SK-N-MC (cell line): ENCODE data around the gene USB1.
A peak's percentile ranks its signal among the peaks of the same experiment; 100 is the strongest.

ENCODE experiments used
- DNase-seq: peaks from one replicate; pipeline ENCODE4 v3.0.0-alpha.2; 2011; ENCODE audit warnings: low read depth, low spot score
- H3K27ac ChIP-seq: fragments of 200-600 bp; sonication (generic); 2 replicates; pipeline ENCODE4 v1.5.1; 2016; ENCODE audit warnings: mixed run types
- H3K36me3 ChIP-seq: fragments of 200-600 bp; sonication (generic); 2 replicates; pipeline ENCODE4 v1.6.1; 2017; ENCODE audit warnings: antibody characterized with exemption, low read length, mixed read lengths; ENCODE audit not compliant: insufficient read depth
- H3K4me3 ChIP-seq: fragments of 200-600 bp; sonication (generic); 2 replicates; pipeline ENCODE4 v1.5.1; 2016
- H3K9ac ChIP-seq: fragments of 200-600 bp; sonication (generic); 2 replicates; pipeline ENCODE4 v1.8.0; 2017; ENCODE audit warnings: mixed run types, mixed read lengths; ENCODE audit not compliant: insufficient read length
- H3K9me3 ChIP-seq: fragments of 200-600 bp; sonication (generic); 2 replicates; pipeline ENCODE4 v1.6.1; 2017; ENCODE audit warnings: low read depth, mild to moderate bottlenecking, antibody characterized with exemption, low read length, moderate library complexity, mixed read lengths
- EZH2 ChIP-seq: fragments of 200-600 bp; sonication (generic); IDR thresholded peaks from one replicate; pipeline ENCODE4 v1.6.1; 2017; ENCODE audit warnings: antibody characterized with exemption
- FOXP2 ChIP-seq: optimal IDR thresholded peaks from 2 replicates; pipeline ENCODE3; 2011; ENCODE audit warnings: mild to moderate bottlenecking, moderate library complexity; ENCODE audit not compliant: insufficient read depth; ENCODE audit errors: extremely low read length, control extremely low read depth
- POLR2AphosphoS5 ChIP-seq: IDR thresholded peaks from 2 replicates; pipeline ENCODE4 v1.6.1; 2012; ENCODE audit warnings: mild to moderate bottlenecking, low read depth, low read length, borderline replicate concordance

USB1 gene

DNA sequence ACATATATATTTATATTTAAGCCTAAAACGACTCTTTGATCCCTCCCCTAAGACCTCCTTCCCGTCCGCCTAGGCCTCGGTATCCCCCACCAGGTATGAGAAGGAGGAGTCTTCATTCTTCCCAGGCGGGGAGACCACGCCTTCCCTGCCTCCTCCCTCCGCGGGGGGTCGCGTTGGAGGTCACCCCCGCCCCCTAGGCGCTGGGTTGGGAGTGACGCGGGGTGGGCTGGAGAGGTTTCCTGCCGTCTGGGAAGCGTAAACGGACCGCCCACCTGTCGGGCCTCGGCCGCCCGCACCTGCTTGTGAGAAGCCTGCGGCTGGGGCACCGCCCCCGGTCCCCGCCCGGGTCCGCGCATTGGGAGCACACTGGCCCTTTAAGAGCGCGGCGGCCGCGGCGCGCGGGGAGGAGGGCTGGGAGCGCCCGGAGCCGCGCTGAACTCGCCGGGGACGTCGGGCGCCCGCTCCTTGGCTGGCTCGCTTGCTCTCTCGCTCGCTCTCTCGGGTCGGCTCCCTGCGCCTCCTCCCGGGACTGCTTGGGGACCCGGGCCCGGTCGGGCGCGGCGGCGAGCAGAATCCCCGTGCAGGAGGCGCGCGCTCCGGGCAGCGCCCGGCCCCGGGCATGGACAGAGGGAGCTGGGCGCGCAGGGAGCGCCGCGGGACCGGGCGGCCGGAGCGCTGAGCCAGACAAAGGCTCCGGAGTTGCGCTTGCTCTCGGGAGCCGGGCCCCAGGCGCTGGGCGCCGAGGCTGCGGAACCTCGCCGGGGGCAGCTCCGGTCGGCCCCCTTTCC lies 24.3 kb downstream of the USB1 start, which contains the start of gene MMP15:
MMP15 (plus strand) TSS at position 404 of the 788 bp plus-strand sequence. CDS start 597 bp downstream, outside the sequence.
- no peak within 1 kb of the TSS for H3K27ac ChIP-seq

DNA sequence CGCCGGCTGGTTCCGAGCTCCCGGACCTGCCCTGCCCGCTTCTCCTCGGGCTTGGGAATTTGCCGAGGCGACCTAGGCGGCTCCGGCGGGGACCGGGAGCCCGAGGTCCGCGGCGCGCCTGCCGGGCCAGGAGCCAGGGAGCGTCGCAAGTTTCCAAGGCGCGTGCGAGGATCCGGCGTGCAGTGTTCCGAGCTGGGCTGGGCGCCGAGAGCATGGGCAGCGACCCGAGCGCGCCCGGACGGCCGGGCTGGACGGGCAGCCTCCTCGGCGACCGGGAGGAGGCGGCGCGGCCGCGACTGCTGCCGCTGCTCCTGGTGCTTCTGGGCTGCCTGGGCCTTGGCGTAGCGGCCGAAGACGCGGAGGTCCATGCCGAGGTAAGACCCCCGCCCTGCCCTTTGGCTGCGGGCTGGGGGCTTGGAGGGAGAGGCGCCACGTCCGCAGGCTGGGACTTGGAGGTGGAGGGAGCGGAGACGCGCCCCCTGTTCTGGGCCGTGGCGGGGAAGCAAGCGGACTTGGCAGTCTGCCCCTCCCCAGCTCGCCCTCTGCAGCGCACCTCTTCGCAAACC lies 25.0 kb downstream of the USB1 start:
- no peaks in the 10 kb centered on the region for H3K9me3 ChIP-seq
- H3K9ac ChIP-seq = no peak overlapping the region
- H3K4me3 ChIP-seq = peak overlapping the region; percentile 79
- no peak overlapping the region for H3K27ac ChIP-seq
- DNase-seq = no peak
- TF ChIP-seq POLR2AphosphoS5 = no peak
- TF ChIP-seq FOXP2 = no peak
- no peak for TF ChIP-seq EZH2
- no peaks in the 10 kb centered on the region for H3K36me3 ChIP-seq

More for the DNA sequence above, 24.3 kb downstream of the USB1 start, which contains the start of gene MMP15:
- peak within 1 kb of the TSS; percentile 79 for H3K4me3 ChIP-seq
- no peaks in the 10 kb centered on the region for H3K36me3 ChIP-seq
- H3K9me3 ChIP-seq = no peaks in the 10 kb centered on the region
- no peak within 1 kb of the TSS for H3K9ac ChIP-seq
- TF ChIP-seq FOXP2 = no peak
- no peak for DNase-seq

DNA sequence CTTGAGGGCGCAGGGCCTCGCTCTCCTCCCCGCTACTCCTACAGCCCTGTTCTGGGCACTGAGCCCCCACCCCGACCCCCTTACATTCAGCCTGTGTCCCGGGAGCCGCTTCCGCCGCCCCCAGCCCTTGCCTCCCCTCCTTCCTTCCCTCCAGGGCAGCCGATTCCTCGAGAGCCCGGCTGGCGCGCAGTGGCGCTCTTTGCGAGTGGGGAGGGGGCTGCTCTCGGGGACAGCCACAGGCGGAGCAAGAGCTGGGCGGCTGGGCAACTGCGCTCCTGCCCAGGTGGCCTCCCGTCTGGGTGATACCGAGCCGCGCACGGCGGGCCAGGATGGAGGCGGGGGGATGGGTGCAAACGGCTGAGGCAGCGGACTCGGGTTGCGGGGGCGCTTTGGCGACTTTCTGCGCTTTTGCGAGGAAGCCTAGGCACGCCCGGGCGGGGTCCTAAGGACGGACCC lies 25.5 kb downstream of the USB1 start:
- no peak for TF ChIP-seq FOXP2
- Histone ChIP-seq H3K36me3 (no peaks in the 10 kb centered on the region), H3K27ac (no peak overlapping the region), H3K9me3 (no peaks in the 10 kb centered on the region), H3K9ac (no peak overlapping the region), H3K4me3 (peak overlapping the region; percentile 79)
- DNase-seq = no peak

DNA sequence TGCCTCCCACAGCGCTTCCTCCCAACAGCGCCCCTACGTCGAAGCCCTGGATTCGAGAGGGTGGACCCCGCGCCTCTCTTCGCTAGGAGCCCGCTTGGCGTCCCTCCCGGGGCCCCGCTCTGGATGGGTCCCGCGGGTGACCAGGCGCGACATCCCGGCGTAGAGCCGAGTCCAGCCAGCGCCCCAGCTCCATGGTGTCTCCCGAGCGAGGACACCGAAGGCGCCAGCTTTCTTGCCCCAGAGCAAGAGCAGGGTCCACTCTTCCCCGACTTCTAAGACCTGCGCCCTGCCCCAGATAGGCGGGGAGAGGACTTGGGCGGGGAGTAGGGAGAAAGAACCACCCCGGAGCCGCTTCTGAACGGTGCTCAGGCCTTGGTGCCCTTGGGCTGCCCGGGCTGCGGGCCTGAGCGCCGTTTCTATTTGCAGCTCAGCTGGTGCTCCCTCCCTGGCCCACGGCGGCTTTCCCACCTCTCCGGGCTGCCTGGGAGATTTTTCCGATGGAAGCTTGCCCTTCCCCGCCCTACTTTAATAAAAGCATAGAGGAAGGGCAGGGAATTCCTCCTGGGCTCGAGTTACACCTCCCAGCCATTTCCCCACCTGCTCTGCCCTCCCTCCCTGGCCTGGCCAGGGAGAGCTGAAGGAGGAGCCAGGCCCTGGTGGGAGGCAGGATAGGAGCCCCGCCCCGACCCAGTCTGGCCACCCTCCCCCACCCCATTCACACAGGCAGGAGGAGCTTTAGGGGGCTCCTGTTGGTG lies 26.1 kb downstream of the USB1 start:
- no peak for TF ChIP-seq EZH2
- no peak for TF ChIP-seq POLR2AphosphoS5
- TF ChIP-seq FOXP2 = no peak
- H3K27ac ChIP-seq = no peak overlapping the region
- H3K9me3 ChIP-seq = no peaks in the 10 kb centered on the region
- H3K4me3 ChIP-seq = no peak overlapping the region; the same call in 1 of the 2 replicates
- no peak overlapping the region for H3K9ac ChIP-seq
- DNase-seq = no peak
- no peaks in the 10 kb centered on the region for H3K36me3 ChIP-seq

DNA sequence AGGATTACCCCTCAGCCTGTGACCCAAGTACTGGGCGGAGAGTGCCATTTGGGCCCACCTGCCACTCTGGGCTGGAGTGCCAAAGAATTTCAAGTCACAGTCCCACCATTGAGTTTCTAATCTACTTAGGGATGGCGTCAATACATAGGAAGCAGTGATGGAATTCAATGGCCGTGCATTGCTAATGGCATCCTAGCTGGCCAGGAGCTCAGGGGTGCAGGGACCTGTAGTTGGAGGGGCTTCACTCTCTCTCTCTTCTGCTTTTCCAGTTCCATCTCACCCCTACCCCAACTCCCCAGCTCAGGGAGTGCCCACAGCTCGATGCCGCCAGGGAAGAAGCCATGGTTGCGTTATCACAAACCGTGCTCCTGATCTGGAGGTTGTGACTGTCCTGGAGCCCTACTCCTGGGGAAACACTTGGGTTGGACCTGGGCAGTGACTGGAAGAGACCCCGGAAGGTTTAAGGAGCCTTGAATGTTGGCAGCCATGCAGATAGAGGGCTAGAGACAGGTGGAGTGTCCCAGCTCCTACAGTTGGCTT lies 26.8 kb downstream of the USB1 start:
- TF ChIP-seq FOXP2 = no peak
- no peak for TF ChIP-seq EZH2
- no peak for TF ChIP-seq POLR2AphosphoS5
- Histone ChIP-seq H3K36me3 (no peaks in the 10 kb centered on the region), H3K9ac (no peak overlapping the region), H3K27ac (no peak overlapping the region), H3K4me3 (no peak overlapping the region), H3K9me3 (no peaks in the 10 kb centered on the region)
- DNase-seq = no peak

DNA sequence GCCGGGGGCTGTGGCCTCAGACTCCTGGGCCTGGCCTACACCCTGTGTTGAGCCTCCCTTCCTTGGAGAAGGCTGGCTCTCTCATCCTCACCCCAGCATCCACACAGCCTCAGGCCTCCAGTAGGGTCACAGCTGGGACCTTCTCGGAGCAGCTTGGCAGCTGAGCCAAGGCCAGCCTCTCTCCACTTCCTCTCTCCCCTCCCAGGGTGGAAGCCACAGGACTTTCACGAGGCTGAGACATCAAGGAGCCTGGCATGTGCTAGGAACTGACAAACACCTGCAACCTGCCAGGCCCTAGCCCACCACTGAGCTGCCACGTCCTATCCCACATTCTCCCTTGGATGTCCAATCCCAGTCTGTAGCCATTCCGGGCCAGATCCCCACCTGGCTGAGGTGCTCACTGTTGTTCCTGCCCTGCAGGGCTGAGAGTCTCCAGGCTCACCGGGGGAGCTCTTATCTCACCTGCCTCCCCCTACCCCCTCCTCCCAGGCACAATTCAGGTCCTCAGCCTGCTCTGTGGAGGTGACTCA lies 27.4 kb downstream of the USB1 start:
- Histone ChIP-seq H3K9me3 (no peaks in the 10 kb centered on the region), H3K9ac (no peak overlapping the region), H3K36me3 (no peaks in the 10 kb centered on the region), H3K4me3 (no peak overlapping the region), H3K27ac (no peak overlapping the region)
- no peak for DNase-seq
- TF ChIP-seq FOXP2 = no peak
- no peak for TF ChIP-seq EZH2
- TF ChIP-seq POLR2AphosphoS5 = no peak

DNA sequence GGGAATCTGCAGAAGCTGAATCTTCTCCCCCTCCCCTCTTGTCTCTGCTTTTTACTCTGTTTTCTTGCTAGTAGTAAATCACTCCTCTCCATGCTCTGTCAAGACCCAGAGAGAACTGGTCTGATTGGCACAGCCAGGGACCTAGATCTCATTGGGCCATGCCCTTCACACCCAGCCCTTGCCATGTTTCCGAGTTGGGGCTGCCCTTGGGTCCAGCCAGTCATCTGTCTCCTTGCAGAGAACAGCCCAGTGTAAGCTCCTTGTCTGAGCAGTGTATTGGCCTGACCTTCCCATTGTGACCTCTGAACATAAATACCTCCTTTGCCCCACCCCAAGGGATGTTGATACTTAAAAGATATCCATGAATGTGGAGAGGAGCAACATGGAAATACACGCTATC lies 28.2 kb downstream of the USB1 start:
- Histone ChIP-seq H3K4me3 (no peak overlapping the region), H3K27ac (no peak overlapping the region), H3K9me3 (no peaks in the 10 kb centered on the region), H3K9ac (no peak overlapping the region), H3K36me3 (no peaks in the 10 kb centered on the region)
- TF ChIP-seq FOXP2 (no peak), EZH2 (no peak), POLR2AphosphoS5 (no peak)
- no peak for DNase-seq
